ENCODE results near the gene NEGR1. TPM values are rescaled to one million over a fixed set of nuclear protein-coding genes. Genes with fewer than 3 reads are reported as not detected.
"Not testable (repeated sequence)": the region's sequence is repeated elsewhere in the genome, so short reads cannot be mapped to it uniquely, and the experiment has no call there.

NEGR1 gene
- total and polyA plus RNA-seq, 12 donors, result 2.3 to 18.3 (median 5.2) TPM

DNA sequence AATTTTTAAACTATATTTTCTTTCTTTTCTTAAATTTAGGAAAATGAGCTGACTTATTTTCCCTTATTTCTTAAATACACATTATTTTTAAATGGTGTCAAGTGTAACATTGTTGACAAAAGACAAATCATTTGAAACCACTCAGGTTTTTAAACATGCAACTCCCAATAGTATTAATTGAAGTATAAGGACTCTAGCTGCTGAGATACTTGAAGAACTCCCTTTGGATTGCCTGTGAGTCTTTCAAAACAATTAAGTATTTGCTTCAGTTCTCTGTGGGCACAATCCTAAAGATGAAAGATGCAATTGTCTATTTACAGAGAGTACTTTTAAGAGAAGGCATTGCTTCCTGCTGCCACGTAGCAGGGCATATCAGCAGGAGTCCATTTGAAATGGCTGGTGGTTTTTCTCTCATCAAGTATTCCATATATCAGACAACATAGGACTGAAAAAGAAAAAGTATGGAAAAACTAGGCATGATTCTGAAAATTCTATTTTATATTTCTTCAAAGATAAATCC lies 373.4 kb downstream of the NEGR1 start:
- TF ChIP-seq, protein P1, sequence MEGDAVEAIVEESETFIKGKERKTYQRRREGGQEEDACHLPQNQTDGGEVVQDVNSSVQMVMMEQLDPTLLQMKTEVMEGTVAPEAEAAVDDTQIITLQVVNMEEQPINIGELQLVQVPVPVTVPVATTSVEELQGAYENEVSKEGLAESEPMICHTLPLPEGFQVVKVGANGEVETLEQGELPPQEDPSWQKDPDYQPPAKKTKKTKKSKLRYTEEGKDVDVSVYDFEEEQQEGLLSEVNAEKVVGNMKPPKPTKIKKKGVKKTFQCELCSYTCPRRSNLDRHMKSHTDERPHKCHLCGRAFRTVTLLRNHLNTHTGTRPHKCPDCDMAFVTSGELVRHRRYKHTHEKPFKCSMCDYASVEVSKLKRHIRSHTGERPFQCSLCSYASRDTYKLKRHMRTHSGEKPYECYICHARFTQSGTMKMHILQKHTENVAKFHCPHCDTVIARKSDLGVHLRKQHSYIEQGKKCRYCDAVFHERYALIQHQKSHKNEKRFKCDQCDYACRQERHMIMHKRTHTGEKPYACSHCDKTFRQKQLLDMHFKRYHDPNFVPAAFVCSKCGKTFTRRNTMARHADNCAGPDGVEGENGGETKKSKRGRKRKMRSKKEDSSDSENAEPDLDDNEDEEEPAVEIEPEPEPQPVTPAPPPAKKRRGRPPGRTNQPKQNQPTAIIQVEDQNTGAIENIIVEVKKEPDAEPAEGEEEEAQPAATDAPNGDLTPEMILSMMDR (IDR thresholded peaks at IDR 0.05), result no peak
- Histone ChIP-seq H3K4me3 (no peak overlapping the region), H3K27me3 (no peaks in the 10 kb centered on the region), H3K27ac (no peak overlapping the region), H3K4me1 (no peaks in the 10 kb centered on the region), H3K9me3 (peaks cover 0 to 4% (median 0%) of the 10 kb centered on the region in 11 donors), H3K36me3 (no peaks in the 10 kb centered on the region)
- intact Hi-C loops (cut with DNase I), result no loop called here
- DNase-seq, result no peak
- ATAC-seq, result no peak
- WGBS, 2 donors, result 58 to 78% methylated on average over 1 of the region's 1 CpG

DNA sequence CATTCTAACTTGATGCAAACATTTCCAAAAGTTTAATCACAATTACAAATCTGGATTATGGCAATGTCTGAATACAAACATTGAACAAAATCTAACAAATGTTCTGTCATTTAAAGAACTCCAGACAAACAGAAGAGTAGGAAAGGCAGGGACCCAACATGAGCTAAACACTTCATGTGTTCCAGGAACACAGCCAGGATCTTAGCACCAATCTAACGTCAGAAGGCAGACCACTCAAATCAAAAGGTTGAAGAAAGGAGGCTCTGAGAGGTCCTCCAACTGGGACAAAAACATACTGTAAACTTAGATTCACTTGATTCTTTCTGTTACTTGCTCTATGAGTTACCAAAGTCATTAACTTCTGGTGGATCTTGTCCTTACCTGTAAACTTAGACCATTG lies 374.0 kb downstream of the NEGR1 start:
- WGBS, 2 donors, result 22 to 28% methylated on average over 1 of the region's 1 CpG
- H3K4me1 ChIP-seq, result no peaks in the 10 kb centered on the region
- H3K4me3 ChIP-seq, result no peak overlapping the region
- ATAC-seq (no peak), DNase-seq (no peak)
- peaks cover 0 to 4% (median 0%) of the 10 kb centered on the region in 11 donors for H3K9me3 ChIP-seq
- intact Hi-C loops (cut with DNase I), result no loop called here
- H3K36me3 ChIP-seq, result no peaks in the 10 kb centered on the region
- H3K27me3 ChIP-seq, result no peaks in the 10 kb centered on the region
- no peak overlapping the region for H3K27ac ChIP-seq
- TF ChIP-seq, protein P1 (IDR thresholded peaks at IDR 0.05), result no peak

DNA sequence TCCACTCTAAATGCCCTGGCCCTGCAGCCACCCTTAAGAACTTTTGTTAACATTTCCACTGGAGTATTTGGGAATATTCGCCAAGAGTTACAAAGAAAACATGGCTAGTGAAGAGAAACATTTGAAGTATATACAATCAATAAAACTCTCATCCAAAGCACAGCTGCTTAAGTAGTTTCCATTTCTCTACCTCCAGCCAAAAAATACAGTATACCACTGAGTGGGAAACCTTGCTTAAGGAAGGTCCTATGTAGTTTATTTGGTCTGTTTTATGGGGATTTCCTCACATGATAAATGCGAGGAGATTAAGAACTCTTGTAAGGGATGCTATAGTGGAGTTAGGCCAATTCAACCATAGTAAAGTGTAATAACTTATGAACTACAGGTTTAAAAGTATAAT lies 382.5 kb downstream of the NEGR1 start:
- H3K27me3 ChIP-seq, result no peaks in the 10 kb centered on the region
- 67 to 84% methylated on average over 2 of the region's 2 CpGs for WGBS, 2 donors
- no peak overlapping the region for H3K4me3 ChIP-seq
- ATAC-seq, result no peak
- TF ChIP-seq, protein P1 (IDR thresholded peaks at IDR 0.05), result no peak
- H3K36me3 ChIP-seq, result no peaks in the 10 kb centered on the region
- peaks cover 0 to 3% (median 0%) of the 10 kb centered on the region in 11 donors for H3K9me3 ChIP-seq
- DNase-seq, result no peak
- H3K4me1 ChIP-seq, result no peaks in the 10 kb centered on the region
- no peak overlapping the region for H3K27ac ChIP-seq
- intact Hi-C loops (cut with DNase I), result no loop called here

DNA sequence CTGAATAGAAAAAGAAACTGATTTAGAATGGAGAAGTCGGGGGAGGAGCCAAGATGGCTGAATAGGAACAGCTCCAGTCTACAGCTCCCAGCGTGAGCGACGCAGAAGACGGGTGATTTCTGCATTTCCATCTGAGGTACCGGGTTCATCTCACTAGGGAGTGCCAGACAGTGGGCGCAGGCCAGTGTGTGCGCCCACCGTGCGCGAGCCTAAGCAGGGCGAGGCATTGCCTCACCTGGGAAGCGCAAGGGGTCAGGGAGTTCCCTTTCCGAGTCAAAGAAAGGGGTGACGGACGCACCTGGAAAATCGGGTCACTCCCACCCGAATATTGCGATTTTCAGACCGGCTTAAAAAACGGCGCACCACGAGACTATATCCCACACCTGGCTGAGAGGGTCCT lies 394.2 kb downstream of the NEGR1 start:
- H3K36me3 ChIP-seq; H3K9me3 ChIP-seq; H3K27ac ChIP-seq; DNase-seq; ATAC-seq; H3K27me3 ChIP-seq; intact Hi-C loops (cut with DNase I); H3K4me1 ChIP-seq; H3K4me3 ChIP-seq: not testable (repeated sequence)
- 91 to 96% methylated on average over 22 to 23 of the region's 23 CpGs for WGBS, 2 donors

DNA sequence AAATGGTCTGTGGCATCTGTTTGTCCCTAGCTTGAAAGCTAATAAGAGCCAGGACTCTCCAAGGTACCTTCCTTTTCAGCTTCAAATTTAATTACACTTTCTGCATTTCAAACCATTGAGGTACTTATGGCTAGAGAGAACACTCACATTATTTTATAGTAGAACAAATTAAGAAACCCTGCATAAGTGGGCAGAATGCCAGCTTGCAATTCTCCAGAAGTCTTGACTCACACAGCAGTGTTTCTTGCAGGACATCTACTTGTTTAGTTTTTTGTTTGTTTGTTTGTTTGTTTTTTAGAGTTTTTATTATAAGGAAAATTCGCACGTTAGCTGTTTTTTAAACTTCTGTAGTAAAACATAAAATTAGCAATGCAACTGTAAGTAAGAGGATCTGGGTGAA lies 397.2 kb downstream of the NEGR1 start:
- no peak overlapping the region for H3K4me3 ChIP-seq

More for the DNA sequence above, 397.2 kb downstream of the NEGR1 start:
- Histone ChIP-seq H3K27ac (no peak overlapping the region), H3K9me3 (no peaks in the 10 kb centered on the region), H3K36me3 (no peaks in the 10 kb centered on the region), H3K27me3 (no peaks in the 10 kb centered on the region), H3K4me1 (peaks cover 0 to 4% (median 0%) of the 10 kb centered on the region in 9 donors)
- 76 to 84% methylated on average over 2 of the region's 2 CpGs for WGBS, 2 donors
- intact Hi-C loops (cut with DNase I), result no loop called here
- ATAC-seq (no peak), DNase-seq (no peak)
- TF ChIP-seq, protein P1 (IDR thresholded peaks at IDR 0.05), result no peak

Measured in heart right ventricle (tissue), 16 donors.